ENCODE results near the gene HDAC8. TPM values are rescaled to one million over a fixed set of nuclear protein-coding genes. Genes with fewer than 3 reads are reported as not detected.
A peak's percentile ranks its signal among the peaks of the same experiment; 100 is the strongest.
"Not testable (repeated sequence)": the region's sequence is repeated elsewhere in the genome, so short reads cannot be mapped to it uniquely, and the experiment has no call there.

HDAC8 gene
- total RNA-seq, 1 experiment from 2014 or later, result 20.8 TPM

GRCh38 chrX:72326605-72327300 is 245.9 kb downstream of the HDAC8 start:
- DNase-seq (ENCODE audit: low spot score), result no peak

DNA sequence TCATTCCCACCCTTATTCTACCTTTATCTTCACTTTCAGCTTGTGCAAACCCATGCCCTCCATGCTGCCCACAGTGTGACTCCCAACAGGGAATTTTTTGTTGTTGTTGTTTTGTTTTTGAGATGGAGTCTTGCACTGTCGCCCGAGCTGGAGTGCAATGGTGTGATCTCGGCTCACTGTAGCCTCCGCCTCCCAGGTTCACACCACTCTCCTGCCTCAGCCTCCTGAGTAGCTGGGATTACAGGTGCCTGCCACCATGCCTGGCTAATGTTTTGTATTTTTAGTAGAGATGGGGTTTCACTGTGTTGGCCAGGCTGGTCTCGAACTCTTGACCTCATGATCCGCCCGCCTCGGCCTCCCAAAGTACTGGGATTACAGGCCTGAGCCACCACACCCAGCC is 253.0 kb downstream of the HDAC8 start:
- DNase-seq (ENCODE audit: low spot score), result not testable (repeated sequence)

DNA sequence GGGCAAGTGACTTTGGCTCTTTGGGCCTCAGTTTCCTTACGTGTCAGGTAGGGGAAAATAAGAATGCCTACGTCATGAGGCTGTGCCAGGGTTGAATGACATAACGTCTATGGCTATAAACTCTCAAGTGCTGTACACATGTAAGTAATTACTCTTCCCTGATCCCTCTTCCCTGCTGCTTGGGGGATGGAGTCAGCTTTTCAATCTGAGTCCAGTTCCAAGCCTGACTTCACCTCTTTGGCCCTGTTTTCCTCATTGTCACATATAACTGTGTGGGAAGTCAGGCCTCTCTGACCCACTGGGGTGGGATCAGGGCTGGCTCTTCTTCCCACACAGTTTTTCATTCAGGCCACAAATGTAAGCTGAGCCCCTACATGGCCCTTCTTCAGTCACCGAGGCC is 255.5 kb downstream of the HDAC8 start:
- DNase-seq (ENCODE audit: low spot score), result no peak

DNA sequence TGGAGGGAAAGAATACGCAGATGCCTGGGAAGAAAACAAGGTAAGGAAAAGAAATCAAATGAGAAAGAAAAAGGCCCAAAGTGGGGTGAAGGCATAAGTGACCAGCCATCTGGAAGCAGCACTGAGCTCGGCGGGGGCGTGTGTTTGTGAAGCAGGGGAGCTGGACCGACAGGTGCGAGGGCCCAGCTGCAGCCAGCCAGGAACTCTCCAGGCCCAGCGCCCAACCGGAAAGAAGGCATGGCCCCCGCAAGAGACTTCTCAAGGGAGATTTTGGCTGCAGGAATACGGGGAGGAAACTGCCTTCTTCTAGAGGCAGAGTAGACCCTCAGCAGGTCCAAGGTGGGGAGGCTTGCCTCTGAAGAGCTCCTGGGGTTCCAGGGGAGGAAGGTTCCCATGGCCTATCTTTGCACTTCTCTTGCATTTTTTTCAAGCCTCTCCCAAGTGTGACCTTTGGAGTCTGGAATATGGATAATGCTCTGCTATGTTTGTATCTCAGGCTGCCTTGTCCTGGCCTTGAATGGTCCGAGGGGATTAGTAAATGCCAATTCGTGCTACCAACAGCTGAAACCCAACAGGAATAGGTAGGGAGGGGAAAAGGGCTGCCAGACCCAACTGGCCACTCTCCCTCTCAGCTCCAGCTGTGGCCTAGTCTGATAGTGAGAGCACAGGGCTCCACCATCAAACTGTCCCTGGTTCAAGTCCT is 256.1 kb downstream of the HDAC8 start:
- DNase-seq (ENCODE audit: low spot score), result no peak

- DNase-seq (ENCODE audit: low spot score), result no peak
These were observed 257.8 kb downstream of the HDAC8 start for GRCh38 chrX:72314881-72315280.

GRCh38 chrX:72313707-72314641 is 258.7 kb downstream of the HDAC8 start:
- no peak for DNase-seq (ENCODE audit: low spot score)

DNA sequence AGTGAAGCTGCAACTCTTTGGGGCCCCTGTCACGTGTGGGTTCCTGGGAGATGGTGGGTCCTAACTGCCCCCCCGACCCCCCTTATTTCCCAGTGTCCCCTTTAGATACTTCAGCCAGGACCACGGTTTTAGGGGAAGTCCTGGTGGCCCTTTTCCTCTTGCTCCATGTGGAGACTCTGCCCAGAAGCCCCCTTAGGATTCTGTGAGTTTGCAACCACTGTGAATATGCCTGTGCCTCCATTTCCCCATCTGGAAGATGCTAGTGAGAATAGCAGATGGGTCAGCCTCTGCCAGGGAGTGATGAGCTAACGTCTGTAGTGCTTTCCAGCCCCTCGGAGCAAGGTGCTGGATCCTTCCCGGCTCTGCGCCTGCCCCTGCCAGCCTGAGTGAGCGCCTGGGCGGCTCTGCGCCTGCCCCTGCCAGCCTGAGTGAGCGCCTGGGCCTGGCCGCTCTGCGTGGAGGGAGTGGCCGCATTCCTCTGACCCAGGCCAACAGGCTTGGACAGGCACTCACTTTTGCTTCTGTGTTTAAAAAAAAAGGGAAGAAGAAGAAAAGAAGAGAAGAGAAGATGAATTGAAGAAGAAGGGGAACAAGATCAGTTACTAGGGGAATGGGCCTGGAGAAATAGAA is 260.2 kb downstream of the HDAC8 start:
- DNase-seq (ENCODE audit: low spot score), result no peak

- peak; percentile 12 for DNase-seq (ENCODE audit: low spot score)
These were observed 263.2 kb downstream of the HDAC8 start for GRCh38 chrX:72309297-72310071.

GRCh38 chrX:72308566-72309296 is 263.9 kb downstream of the HDAC8 start:
- DNase-seq (ENCODE audit: low spot score), result peak; percentile 61

DNA sequence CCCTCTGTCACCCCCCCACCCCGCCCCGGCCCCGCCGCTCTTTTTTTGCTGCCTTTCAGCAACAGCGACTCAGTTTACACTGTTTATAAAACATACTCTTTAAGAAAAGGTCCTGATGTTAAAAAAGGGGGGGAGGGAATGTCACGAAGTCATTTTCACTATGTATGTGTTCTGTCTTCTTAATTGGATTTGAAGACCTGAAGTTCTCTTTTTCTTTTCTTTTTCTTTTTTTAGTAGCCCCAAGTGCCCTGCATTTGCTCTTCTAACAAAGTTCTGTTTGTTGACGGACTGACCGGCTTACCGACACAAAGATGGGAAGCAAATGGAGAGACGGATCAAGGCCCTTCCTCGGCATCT is 264.5 kb downstream of the HDAC8 start:
- no peak for DNase-seq (ENCODE audit: low spot score)

DNA sequence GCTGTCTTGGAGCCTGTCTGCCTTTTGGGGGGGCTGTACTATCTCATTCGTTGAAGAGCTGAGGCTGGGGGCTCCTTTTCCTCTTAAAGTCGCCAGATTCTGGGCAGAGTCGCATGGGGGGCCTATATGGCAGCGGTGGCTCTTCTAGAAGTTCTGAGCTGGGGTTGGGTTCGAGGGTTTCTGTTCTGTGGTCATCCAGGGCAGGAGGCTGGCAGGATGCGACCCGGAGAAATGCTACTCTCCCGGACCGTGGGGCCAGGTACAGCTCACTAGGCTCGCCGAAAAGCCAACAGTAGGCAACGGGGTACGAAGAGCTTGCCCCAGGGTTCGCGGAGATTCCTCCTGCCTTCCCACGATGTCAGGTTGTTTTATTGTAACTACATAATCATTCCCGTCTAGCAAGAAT is 265.0 kb downstream of the HDAC8 start:
- no peak for DNase-seq (ENCODE audit: low spot score)

DNA sequence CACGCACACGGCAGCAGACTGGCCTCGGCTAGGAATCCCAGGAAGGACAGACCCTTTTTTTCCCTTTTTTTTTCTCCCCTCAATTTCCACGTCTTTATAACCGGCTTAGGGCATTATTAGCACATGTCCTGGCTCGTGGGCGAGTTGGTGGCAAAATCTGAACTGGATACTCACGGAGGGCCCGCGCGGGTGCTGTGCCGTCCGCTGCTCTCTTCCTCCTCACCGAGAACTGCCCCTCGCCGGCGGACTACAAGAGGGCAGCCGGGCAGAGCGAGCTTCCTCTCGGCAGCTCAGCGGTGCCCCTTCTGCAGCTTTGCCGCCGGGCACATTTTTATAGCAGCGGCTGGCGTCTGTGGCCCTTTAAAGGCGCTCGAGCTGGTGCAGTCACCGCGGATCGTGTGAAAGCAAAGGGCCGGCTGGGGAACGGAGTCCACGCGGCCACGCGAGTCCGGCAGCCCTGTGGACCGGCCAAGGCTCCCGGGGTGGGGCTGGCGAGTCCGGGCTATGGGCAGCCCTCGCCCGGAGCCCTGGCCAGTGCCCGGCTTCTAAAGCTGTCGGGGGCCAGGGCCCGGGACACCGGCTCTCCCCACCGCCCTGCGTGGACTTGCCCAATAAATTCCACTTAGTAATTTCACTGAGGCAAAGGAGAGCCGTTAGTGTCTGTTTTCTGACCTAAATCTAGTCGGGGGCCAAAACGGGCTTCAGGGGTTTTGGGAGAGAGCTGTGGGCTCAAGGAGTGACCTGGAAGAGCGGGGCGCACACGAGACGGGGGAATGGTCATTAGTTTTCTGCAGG is 265.6 kb downstream of the HDAC8 start:
- peak; percentile 62 for DNase-seq (ENCODE audit: low spot score)

- peak; percentile 18 for DNase-seq (ENCODE audit: low spot score)
These were observed 266.4 kb downstream of the HDAC8 start for GRCh38 chrX:72306085-72306801.

DNA sequence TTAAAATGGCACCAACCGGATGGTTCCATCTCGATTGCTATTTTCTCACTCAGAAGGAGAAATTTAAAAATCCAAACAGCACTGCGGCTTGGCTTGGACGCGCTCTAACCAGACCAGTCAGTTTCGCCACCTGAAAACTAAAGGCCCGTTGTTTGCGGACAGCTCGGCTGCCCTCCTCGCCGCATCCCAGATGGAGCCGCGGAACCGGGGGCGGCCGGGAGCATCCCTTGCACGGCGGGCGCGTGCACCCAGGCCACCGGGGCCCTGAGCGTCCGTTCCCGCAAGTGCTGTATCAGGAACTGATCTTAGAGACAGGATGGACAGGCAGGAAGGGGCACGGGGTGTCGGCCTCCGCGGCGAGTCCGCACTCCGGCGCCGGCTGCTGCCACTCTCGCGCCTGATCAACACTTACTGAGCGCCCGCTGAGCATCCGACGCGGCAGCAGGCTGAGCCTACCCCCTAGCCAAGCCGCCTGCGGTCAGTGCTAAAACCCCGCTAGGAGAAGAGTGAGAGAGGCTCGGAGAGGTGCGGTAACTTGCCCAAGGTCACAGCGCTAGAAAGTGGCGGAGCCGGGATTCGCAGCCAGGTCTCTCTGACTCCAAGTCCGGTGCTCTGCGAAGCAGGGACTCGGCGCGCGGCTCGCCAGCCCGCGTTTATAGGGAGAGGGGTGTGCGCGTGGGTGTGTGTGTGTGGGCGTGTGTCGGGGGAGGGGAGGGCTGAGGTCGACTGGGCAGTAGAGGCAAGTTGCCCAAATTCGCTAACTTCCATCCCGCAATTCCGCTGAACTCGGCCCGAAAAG is 267.2 kb downstream of the HDAC8 start, which contains the start of gene CITED1:
TSS of gene CITED1 (minus strand) at position 629 of the 799 bp plus-strand sequence. CDS start 3,045 bp downstream, outside the sequence.
- DNase-seq (ENCODE audit: low spot score), result no peak

- DNase-seq (ENCODE audit: low spot score), result no peak
These were observed 267.8 kb downstream of the HDAC8 start for GRCh38 chrX:72304877-72305276.

DNA sequence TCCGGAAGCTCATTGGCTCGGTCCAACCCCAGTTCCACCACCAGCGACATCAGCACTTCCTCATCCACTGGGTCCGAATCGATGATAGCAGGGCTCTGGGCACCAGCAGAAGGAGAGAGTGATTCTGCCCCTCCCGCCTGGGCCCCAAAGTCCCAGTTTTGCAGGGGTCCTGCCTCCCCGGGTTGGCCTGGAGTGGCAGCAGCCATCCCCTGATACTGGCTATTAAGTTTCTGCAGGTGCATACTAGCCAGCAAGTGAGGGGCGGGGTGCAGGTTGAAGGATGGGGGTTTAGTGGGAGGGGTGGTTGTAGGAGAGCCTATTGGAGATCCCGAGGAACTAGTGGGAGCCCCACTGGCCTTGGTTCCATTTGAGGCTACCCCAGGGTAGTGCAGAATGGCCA is 270.9 kb downstream of the HDAC8 start:
- no peak for DNase-seq (ENCODE audit: low spot score)

DNA sequence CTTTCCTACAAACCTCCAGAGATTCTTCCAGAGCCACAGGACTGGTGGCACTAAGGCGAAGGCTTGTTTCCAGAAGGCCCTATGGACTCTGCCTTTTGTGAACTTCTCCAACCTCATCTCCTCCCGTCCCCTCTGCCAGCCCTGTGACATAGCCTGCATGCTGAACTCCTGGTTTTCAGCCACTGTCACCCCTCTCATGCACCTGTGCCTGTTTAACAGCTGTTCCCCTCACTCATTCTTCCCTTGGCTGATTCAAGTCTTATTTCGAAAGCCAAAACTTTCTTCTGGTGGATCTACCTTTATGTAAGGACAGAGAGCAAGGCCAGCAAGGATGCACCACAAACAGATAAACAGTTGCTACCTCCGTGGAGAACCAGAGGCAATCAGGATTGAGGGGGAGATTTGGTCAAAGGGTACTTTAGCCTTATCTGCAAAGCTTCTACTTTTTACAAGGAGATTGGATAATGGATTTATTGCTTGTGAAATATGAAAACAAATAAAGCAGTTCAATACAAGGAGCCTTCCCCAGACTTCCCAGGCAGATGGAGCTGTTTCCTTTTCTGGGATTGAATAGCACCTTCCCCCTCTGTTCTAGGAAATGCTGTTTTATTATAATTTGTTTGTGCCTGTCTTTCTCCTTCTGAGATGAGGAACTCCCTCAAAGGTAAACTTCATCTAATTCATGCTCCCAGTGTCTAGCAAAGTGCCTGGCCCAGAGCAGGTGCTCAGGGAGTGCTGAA is 272.6 kb downstream of the HDAC8 start:
- no peak for DNase-seq (ENCODE audit: low spot score)
